DMS114 treated with DMSO at 0.1 percent for 48 hours (cell line): ENCODE results near the gene CABLES1.
"Not testable (repeated sequence)": the region's sequence is repeated elsewhere in the genome, so short reads cannot be mapped to it uniquely, and the experiment has no call there.

Experiments
- DNase-seq: peaks from one replicate; lab custom pipeline; 2025; ENCODE audit not compliant: unreplicated experiment; lab: John Stamatoyannopoulos, UW

Gene CABLES1

GRCh38 chr18:23238651-23239349 lies 103.5 kb downstream of the CABLES1 start:
- DNase-seq, result no peak

DNA sequence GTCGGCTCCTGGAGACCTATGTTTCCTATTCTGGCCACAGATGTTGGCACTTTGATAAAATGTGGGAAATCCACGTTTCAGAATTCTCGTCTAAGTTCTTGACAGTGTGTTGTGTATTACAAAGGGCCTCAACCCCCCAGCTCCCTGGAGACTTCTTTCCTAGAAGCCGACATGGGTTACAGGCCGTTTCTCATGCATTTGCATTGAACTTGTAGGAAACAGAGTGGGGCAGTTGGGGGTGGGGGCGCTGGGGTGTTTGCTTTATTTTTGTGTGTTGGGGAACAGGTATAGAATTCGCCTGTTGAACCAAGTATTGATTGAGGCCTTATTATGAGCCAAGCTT lies 104.0 kb downstream of the CABLES1 start:
- DNase-seq, result no peak

- DNase-seq, result no peak
Measured at GRCh38 chr18:23239885-23240608, 104.8 kb downstream of the CABLES1 start.

DNA sequence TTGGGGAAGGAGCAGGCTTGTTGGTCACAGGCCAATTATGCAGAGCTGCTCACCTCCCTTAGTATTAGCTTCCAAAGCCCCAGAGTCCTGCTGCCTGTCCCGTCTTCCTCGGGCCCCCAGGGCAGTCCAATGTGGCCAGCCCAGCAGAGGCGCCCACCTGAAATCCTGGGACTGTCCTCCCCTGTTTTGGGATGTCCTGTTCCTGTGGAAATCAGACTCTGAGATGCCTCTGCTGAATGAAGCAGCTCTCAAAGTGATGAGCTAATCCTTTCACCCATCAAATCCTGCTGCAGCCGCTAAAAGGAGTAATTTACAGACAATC lies 105.3 kb downstream of the CABLES1 start:
- no peak for DNase-seq

DNA sequence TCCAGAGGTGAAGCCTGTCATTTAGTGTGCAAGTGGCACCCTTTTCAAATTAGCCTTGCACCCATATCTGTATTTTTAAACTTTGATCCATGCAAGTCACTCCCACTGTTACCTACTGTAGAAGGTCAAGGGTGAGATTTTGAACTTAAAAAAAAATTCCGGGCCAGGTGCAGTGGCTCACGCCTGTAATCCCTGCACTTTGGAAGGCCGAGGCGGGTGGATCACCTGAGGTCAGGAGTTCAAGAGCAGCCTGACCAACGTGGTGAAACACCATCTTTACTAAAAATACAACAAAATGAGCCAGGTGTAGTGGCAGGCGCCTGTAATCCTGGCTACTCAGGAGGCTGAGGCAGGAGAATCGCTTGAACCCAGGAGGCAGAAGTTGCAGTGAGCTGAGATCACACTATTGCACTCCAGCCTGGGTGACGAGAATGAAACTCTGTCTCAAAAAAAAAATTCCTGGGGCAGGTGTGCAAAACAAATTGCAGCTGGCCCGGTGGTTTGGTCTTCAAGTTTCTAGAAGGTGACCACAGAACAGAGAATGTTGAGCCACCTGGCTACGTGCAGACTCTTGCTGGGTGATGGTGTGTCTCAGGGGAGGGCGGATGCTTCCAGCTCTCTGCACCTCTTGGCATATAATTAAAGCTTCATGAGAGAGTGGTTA lies 106.7 kb downstream of the CABLES1 start:
- not testable (repeated sequence) for DNase-seq

DNA sequence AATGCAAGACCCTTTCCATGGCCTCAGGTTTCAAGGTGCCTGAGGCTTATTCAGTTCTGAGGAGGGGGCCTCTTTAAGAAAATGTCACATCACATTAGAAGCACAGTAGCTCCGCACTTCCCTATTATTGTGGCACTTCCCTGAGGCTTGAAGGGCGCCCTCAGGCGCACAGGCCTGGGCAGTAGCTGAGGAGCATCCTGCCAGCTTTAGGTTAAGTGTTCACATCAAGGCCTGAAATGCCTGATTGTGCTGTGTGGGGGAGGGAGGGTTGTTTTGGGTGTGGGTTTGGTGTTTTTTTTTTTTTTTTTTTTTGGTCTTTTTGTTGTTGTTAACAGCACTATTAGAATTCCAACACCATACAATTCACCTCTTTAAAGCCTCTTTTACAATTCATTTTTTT lies 107.9 kb downstream of the CABLES1 start:
- DNase-seq, result no peak

GRCh38 chr18:23243816-23244215 lies 108.5 kb downstream of the CABLES1 start:
- DNase-seq, result no peak

DNA sequence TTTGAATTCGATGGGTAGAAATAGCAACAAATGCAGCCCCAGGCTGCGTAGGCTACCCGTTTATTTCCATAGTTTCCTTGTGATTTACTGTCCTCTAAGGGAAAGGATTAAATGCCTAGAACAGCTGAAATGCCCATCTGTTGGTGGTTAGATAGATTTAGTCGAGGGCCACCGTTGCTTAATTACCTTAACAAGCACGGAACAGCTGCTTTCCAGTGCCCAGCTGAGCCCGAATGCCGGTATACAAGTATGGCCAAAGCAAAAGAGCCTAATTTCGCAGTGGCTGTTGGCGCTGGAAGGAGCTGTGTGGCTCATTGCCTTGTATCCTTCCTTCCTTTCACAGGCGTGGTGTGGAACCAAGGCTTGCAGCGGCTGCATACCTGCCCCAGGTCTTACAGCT lies 109.1 kb downstream of the CABLES1 start:
- DNase-seq, result no peak

GRCh38 chr18:23245461-23245860 lies 110.2 kb downstream of the CABLES1 start:
- no peak for DNase-seq

DNA sequence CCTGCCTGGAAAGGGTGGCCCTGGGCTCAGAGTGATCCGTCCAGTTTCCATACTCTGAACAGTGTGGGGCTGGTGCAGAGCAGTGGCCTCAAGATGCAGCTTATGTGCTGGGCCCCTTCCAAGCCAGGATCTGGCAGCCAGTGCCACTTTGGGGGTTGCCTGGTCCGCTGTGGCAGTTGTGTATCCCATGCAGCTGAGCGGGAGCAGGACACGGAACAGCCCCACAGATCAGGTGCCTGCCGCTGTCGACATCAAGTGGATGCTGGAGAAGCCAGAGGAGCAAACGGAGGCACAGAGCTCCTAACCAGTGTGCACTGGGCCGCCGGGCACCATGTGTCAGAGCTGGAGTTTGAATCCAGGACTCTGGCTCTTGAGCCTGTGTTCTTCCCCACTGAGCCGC lies 112.0 kb downstream of the CABLES1 start:
- DNase-seq, result no peak

GRCh38 chr18:23247896-23248295 lies 112.6 kb downstream of the CABLES1 start:
- no peak for DNase-seq

GRCh38 chr18:23248826-23249225 lies 113.5 kb downstream of the CABLES1 start:
- no peak for DNase-seq

GRCh38 chr18:23249348-23249747 lies 114.1 kb downstream of the CABLES1 start:
- DNase-seq, result no peak

DNA sequence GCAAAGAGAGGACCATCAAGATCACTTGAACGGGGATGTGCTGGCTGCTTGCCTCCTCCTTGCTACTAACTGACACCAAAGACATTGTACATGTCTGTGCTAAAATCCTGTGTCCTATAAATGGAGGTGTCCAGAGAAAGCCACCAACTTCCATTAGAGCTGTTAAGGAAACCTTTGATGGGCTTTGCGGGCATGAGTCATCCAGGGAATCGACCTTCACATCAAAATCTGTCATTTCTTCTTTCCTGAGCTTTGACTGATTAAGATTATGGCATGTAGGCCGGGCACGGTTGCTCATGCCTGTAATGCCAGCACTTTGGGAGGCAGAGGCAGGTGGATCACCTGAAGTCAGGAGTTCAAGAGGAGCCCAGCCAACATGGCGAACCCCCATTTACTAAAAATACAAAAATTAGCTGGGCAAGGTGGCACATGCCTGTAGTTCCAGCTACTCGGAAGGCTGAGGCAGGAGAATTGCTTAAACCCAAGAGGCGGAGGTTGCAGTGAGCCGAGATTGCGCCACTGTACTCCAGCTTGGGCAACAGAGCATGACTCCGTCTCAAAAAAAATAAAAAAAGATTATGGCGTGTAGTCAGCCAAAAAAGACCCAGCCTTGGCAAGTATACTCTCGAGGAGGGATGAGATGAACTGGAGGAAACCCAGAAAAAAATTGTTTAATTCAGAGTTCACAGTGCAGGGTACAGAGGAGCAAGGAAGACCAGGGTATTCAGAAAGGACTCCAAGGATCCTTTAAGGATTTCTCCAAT lies 115.8 kb downstream of the CABLES1 start:
- DNase-seq, result no peak

GRCh38 chr18:23253630-23254029 lies 118.3 kb downstream of the CABLES1 start:
- DNase-seq, result no peak

DNA sequence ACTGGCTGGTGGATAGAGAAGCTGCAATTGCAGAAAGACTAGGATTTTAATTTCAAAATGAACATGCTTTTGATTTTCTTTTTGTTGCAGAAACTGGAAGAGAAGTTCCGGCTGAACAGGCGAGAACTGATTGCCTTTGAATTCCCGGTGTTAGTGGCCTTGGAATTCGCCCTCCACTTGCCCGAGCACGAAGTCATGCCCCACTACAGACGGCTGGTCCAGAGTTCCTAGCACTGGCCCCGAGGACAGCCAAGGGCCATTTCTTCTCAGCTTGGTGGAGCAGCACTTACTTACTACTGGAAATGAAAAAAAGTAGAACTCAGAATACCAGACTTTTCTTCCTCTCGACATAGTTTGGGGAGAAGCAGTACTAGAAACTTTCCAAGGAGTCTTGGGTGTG lies 121.9 kb downstream of the CABLES1 start:
- no peak for DNase-seq

GRCh38 chr18:23257686-23258565 lies 122.6 kb downstream of the CABLES1 start:
- DNase-seq, result no peak

- DNase-seq, result no peak
Measured at GRCh38 chr18:23258566-23259469, 123.5 kb downstream of the CABLES1 start.
